OCI-LY7 (cell line): ENCODE measurements around the gene MAN2C1.

Source experiments
- CTCF ChIP-seq: fragments of 200-600 bp; sonication (generic); conservative IDR thresholded peaks from 2 replicates; pipeline ENCODE4 v1.5.1; 2014; ENCODE audit warnings: mild to moderate bottlenecking, antibody characterized with exemption, low read length, moderate library complexity, mixed read lengths
- EZH2phosphoT487 ChIP-seq: fragments of 200-600 bp; sonication (generic); IDR thresholded peaks from 2 replicates; pipeline ENCODE4 v1.6.1; 2018; ENCODE audit warnings: low read depth, borderline replicate concordance, mild to moderate bottlenecking, mixed run types, antibody characterized with exemption, low read length, moderate library complexity, mixed read lengths

GRCh38 chr15:75313116-75313845, 55.1 kb downstream of the MAN2C1 start:
- TF ChIP-seq CTCF (no peak), EZH2phosphoT487 (no peak)
